GM19239 (cell line): ENCODE results near the gene ZNF358.

ENCODE experiments used
- DNase-seq: peaks from one replicate; pipeline ENCODE4 v3.0.0; 2011; ENCODE audit warnings: low spot score; ENCODE audit not compliant: insufficient read length
- FAIRE-seq: peaks from 2 replicates; lab custom pipeline; 2011; peaks lifted over from hg19 to GRCh38; lab: Jason Lieb, UNC

Gene ZNF358

GRCh38 chr19:7488736-7489353 lies 27.1 kb upstream of the ZNF358 start, which contains the start of gene PEX11G:
Gene PEX11G (minus strand): TSS chr19:7489035. CDS start chr19:7489010, 25 bp downstream.
- FAIRE-seq = peak; percentile 91
- DNase-seq = peak; percentile 98

GRCh38 chr19:7489609-7490044 lies 26.3 kb upstream of the ZNF358 start:
- no peak for DNase-seq
- no peak for FAIRE-seq

GRCh38 chr19:7492142-7492541 lies 23.8 kb upstream of the ZNF358 start:
- DNase-seq (no peak), FAIRE-seq (no peak)

- FAIRE-seq (no peak), DNase-seq (no peak)
Observed at GRCh38 chr19:7492558-7492957, 23.3 kb upstream of the ZNF358 start.

GRCh38 chr19:7494416-7495098 lies 21.3 kb upstream of the ZNF358 start:
- FAIRE-seq (no peak), DNase-seq (no peak)

- FAIRE-seq = no peak
- no peak for DNase-seq
Observed at GRCh38 chr19:7497292-7497691, 18.6 kb upstream of the ZNF358 start.

- DNase-seq (no peak), FAIRE-seq (no peak)
Observed at GRCh38 chr19:7500811-7501450, 15.0 kb upstream of the ZNF358 start.

GRCh38 chr19:7502552-7502951 lies 13.4 kb upstream of the ZNF358 start:
- FAIRE-seq = no peak

GRCh38 chr19:7504684-7505083 lies 11.2 kb upstream of the ZNF358 start:
- no peak for DNase-seq
- no peak for FAIRE-seq

More at GRCh38 chr19:7502552-7502951, 13.4 kb upstream of the ZNF358 start:
- no peak for DNase-seq

GRCh38 chr19:7505288-7505681 lies 10.6 kb upstream of the ZNF358 start:
- DNase-seq (no peak), FAIRE-seq (no peak)

GRCh38 chr19:7505682-7506384 lies 10.1 kb upstream of the ZNF358 start:
- no peak for FAIRE-seq
- no peak for DNase-seq

GRCh38 chr19:7506385-7507328 lies 9.2 kb upstream of the ZNF358 start:
- DNase-seq (no peak), FAIRE-seq (no peak)

GRCh38 chr19:7507884-7508283 lies 8.0 kb upstream of the ZNF358 start:
- FAIRE-seq = no peak
- no peak for DNase-seq

- no peak for FAIRE-seq
- DNase-seq = no peak
Observed at GRCh38 chr19:7509625-7510024, 6.3 kb upstream of the ZNF358 start.

GRCh38 chr19:7512400-7512851 lies 3.5 kb upstream of the ZNF358 start:
- FAIRE-seq (no peak), DNase-seq (no peak)

GRCh38 chr19:7513809-7514642 lies 1.9 kb upstream of the ZNF358 start:
- DNase-seq (no peak), FAIRE-seq (no peak)

- DNase-seq = no peak
- no peak for FAIRE-seq
Observed at GRCh38 chr19:7515110-7515644, 726 bp upstream of the ZNF358 start.

- FAIRE-seq = no peak
Observed at GRCh38 chr19:7516333-7516732, 430 bp downstream of the ZNF358 start.

More at GRCh38 chr19:7516333-7516732, 430 bp downstream of the ZNF358 start:
- DNase-seq = no peak
